ENCODE results near the gene NMD3. TPM values are rescaled to one million over a fixed set of nuclear protein-coding genes. Genes with fewer than 3 reads are reported as not detected.

Gene NMD3
- total RNA-seq, 6 donors from 2014 or later: 16.2 to 46.1 (median 39.6) TPM

- no peak for ATAC-seq (ENCODE audit: low FRiP score in 2 of 2)
- TF ChIP-seq CTCF (IDR thresholded peaks at IDR 0.05) (no peak), POLR2A (IDR thresholded peaks at IDR 0.05) (no peak), EP300 (IDR thresholded peaks at IDR 0.05) (no peak), POLR2AphosphoS5 (IDR thresholded peaks at IDR 0.05) (no peak)
Observed at GRCh38 chr3:161217496-161217895, 3.6 kb upstream of the NMD3 start.

GRCh38 chr3:161219495-161219894 lies 1.6 kb upstream of the NMD3 start:
- WGBS, 2 donors: 94% methylated on average over 4 of the region's 4 CpGs
- no peak for DNase-seq
- Histone ChIP-seq H3K4me1 (peaks cover 19 to 30% (median 22%) of the 10 kb centered on the region in 4 donors), H3K36me3 (no peaks in the 10 kb centered on the region), H3K27ac (no peak overlapping the region), H3K9me3 (no peaks in the 10 kb centered on the region), H3K27me3 (no peaks in the 10 kb centered on the region), H3K4me3 (no peak overlapping the region)
- no peak for ATAC-seq (ENCODE audit: low FRiP score in 2 of 2)
- TF ChIP-seq POLR2A (IDR thresholded peaks at IDR 0.05): no peak
- TF ChIP-seq POLR2AphosphoS5 (IDR thresholded peaks at IDR 0.05): no peak
- TF ChIP-seq EP300 (IDR thresholded peaks at IDR 0.05): no peak
- no peak for TF ChIP-seq CTCF (IDR thresholded peaks at IDR 0.05)

More at GRCh38 chr3:161217496-161217895, 3.6 kb upstream of the NMD3 start:
- DNase-seq: no peak
- no peak overlapping the region for H3K4me3 ChIP-seq
- H3K27me3 ChIP-seq: no peaks in the 10 kb centered on the region
- H3K4me1 ChIP-seq: peaks cover 2 to 10% (median 8%) of the 10 kb centered on the region in 4 donors
- no peak overlapping the region for H3K27ac ChIP-seq
- H3K36me3 ChIP-seq: no peaks in the 10 kb centered on the region
- H3K9me3 ChIP-seq: no peaks in the 10 kb centered on the region
- 83 to 92% methylated on average over 3 to 5 of the region's 5 CpGs for WGBS, 2 donors

GRCh38 chr3:161221806-161222600 lies 892 bp downstream of the NMD3 start:
- Histone ChIP-seq H3K27me3 (no peaks in the 10 kb centered on the region), H3K9me3 (no peaks in the 10 kb centered on the region), H3K4me3 (peak overlapping the region; percentile 75 to 93 (median 78)), H3K4me1 (peaks cover 25 to 40% (median 29%) of the 10 kb centered on the region in 4 donors), H3K27ac (peak overlapping the region; percentile 93 to 98 (median 96)), H3K36me3 (peaks cover 0 to 20% (median 0%) of the 10 kb centered on the region in 4 donors)
- ATAC-seq (ENCODE audit: low FRiP score in 2 of 2) (peak in 1 of 2 donors; percentile 67), DNase-seq (no peak)
- TF ChIP-seq CTCF (IDR thresholded peaks at IDR 0.05) (no peak), EP300 (IDR thresholded peaks at IDR 0.05) (no peak), POLR2AphosphoS5 (IDR thresholded peaks at IDR 0.05) (no peak), POLR2A (IDR thresholded peaks at IDR 0.05) (no peak)
- 10% methylated on average over 19 of the region's 19 CpGs for WGBS, 2 donors

GRCh38 chr3:161222662-161223061 lies 1.6 kb downstream of the NMD3 start:
- ATAC-seq (ENCODE audit: low FRiP score in 2 of 2) (no peak), DNase-seq (no peak)
- no peaks in the 10 kb centered on the region for H3K27me3 ChIP-seq
- peaks cover 25 to 40% (median 29%) of the 10 kb centered on the region in 4 donors for H3K4me1 ChIP-seq
- no peaks in the 10 kb centered on the region for H3K9me3 ChIP-seq
- WGBS, 2 donors: 13 to 29% methylated on average over 2 of the region's 2 CpGs
- no peak overlapping the region for H3K27ac ChIP-seq
- H3K4me3 ChIP-seq: peak overlapping the region; percentile 31 to 93 (median 76)
- peaks cover 0 to 27% (median 4%) of the 10 kb centered on the region in 4 donors for H3K36me3 ChIP-seq
- TF ChIP-seq POLR2AphosphoS5 (IDR thresholded peaks at IDR 0.05): no peak
- no peak for TF ChIP-seq EP300 (IDR thresholded peaks at IDR 0.05)
- TF ChIP-seq POLR2A (IDR thresholded peaks at IDR 0.05): no peak
- no peak for TF ChIP-seq CTCF (IDR thresholded peaks at IDR 0.05)

Data from upper lobe of left lung (tissue), 6 donors.